Ovary (tissue), 9 donors: ENCODE data around the gene INMT. TPM values are rescaled to one million over a fixed set of nuclear protein-coding genes. Genes with fewer than 3 reads are reported as not detected.
A peak's percentile ranks its signal among the peaks of the same experiment; 100 is the strongest.

Experiments
- DNase-seq, 5 donors: peaks; one replicate each; pipeline ENCODE4 v3.0.0-alpha.2; 2019 to 2020
- H3K27ac ChIP-seq, 2 donors: fragments of 200-600 bp; one replicate each; pipeline versions ENCODE4 v1.5.1 to v1.8.0; 2019 to 2022
- H3K27me3 ChIP-seq: fragments of 200-600 bp; one replicate; pipeline ENCODE4 v1.8.0; 2022
- H3K36me3 ChIP-seq: fragments of 200-600 bp; sonication (generic); one replicate; pipeline ENCODE4 v1.5.1; 2019
- H3K4me1 ChIP-seq: one replicate; pipeline ENCODE4 v1.8.1; 2013; ENCODE audit warnings: mild to moderate bottlenecking, moderate library complexity; ENCODE audit not compliant: insufficient read depth
- H3K4me3 ChIP-seq: fragments of 200-600 bp; sonication (generic); one replicate; pipeline ENCODE4 v1.5.1; 2017
- H3K9me3 ChIP-seq, 2 donors: fragments of 200-600 bp in 1 of 2; sonication (generic) in 1 of 2; one replicate each; pipeline versions ENCODE4 v1.5.1 to v1.8.1; 2013 to 2019; ENCODE audit warnings: mild to moderate bottlenecking in 1 of 2, moderate library complexity in 1 of 2
- CTCF ChIP-seq, 3 donors: fragments of 450-650 bp in 2 of 3; fragments of 200-600 bp in 1 of 3; IDR thresholded peaks; one replicate each; pipeline versions ENCODE4 v1.5.1 to v1.8.0; 2016 to 2022; ENCODE audit warnings: antibody characterized with exemption in 3 of 3, mild to moderate bottlenecking in 1 of 3
- EP300 ChIP-seq: sonication (generic); formaldehyde crosslinking; IDR thresholded peaks from one replicate; pipeline ENCODE4 v1.6.1; 2017; ENCODE audit warnings: antibody characterized with exemption
- POLR2A ChIP-seq: fragments of 450-650 bp; IDR thresholded peaks from one replicate; pipeline ENCODE4 v1.6.1; 2017; ENCODE audit warnings: antibody characterized with exemption, mild to moderate bottlenecking, moderate library complexity
- WGBS, 3 donors: extraction: QIAGEN DNeasy Blood & Tissue Kit in 1 of 3; methylation state at CpG; one replicate each; pipeline versions ENCODE4 v1.1.5 to v1.1.7; 2013 to 2017; 5-methylcytosine and 5-hydroxymethylcytosine counted together
- intact Hi-C, 4 donors: fragments of 100-400 bp; cut with DNase I; formaldehyde crosslinking; loops; one replicate each; pipeline versions ENCODE4 v1.11.0 to v1.15.1; 2022 to 2023
- polyA plus RNA-seq, 2 donors: library from polyadenylated mRNA; stranded (reverse); fragments of 200-250 nt in 1 of 2; fragments of 350-450 nt in 1 of 2; fragmentation: Illumina TruSeq in 1 of 2; extraction: RNeasy Lipid Tissue Mini Kit (QIAGEN cat#74804) in 1 of 2; gene quantifications; one replicate each; pipeline ENCODE4 v1.2.3, GENCODE V29; 2013 to 2014
- total RNA-seq, 7 donors: library from RNA; depleted of rRNA in 2 of 7; stranded (reverse); fragments of >200 nt in 2 of 7; fragmentation: NEBNext Ultra II Directional in 3 of 7; extraction: Animal tissue kit (Norgen Biotek cat#: 25700) in 3 of 7; gene quantifications; one replicate each; pipeline versions ENCODE4 v1.1.0 to v1.2.4, GENCODE V29; 2016 to 2023
- donor health status: DM: no; HTN: no; CAD: no; lungs with moderate emphysema.
- donor health status: DM: no; HTN: no; CAD: no.
- donor health status: Bipolar disorder and iron deficiency.
- donor health status: DM: yes; HTN: yes; CAD: no.
- donor health status: DM: no; HTN: no; CAD: no.
- donor health status: DM: yes; HTN: yes; CAD: no.

The INMT gene
- total and polyA plus RNA-seq, 9 donors = 0.99 to 153 (median 37.3) TPM

- peak in 1 of 5 donors; percentile 59 for DNase-seq
- intact Hi-C loops = no loop called here
- Histone ChIP-seq H3K9me3 (no peaks in the 10 kb centered on the region), H3K36me3 (no peaks in the 10 kb centered on the region), H3K4me3 (no peak overlapping the region), H3K27ac (no peak overlapping the region), H3K4me1 (peaks cover 33% of the 10 kb centered on the region), H3K27me3 (no peaks in the 10 kb centered on the region)
- WGBS, 3 donors = 80 to 83% (median 81%) methylated on average over 22 of the region's 22 CpGs
- TF ChIP-seq EP300 = no peak
- TF ChIP-seq CTCF (IDR thresholded peaks at IDR 0.05) = no peak
- TF ChIP-seq POLR2A = no peak
Measured at GRCh38 chr7:30755384-30756154, 3.6 kb downstream of the INMT start.

- no peak for DNase-seq
- intact Hi-C loops = no loop called here
- H3K36me3 ChIP-seq = no peaks in the 10 kb centered on the region
- TF ChIP-seq CTCF (IDR thresholded peaks at IDR 0.05) (no peak), EP300 (no peak), POLR2A (no peak)
- H3K4me1 ChIP-seq = peaks cover 28% of the 10 kb centered on the region
- H3K9me3 ChIP-seq = no peaks in the 10 kb centered on the region
- no peak overlapping the region for H3K4me3 ChIP-seq
- 24 to 37% (median 36%) methylated on average over 6 of the region's 6 CpGs for WGBS, 3 donors
- peak overlapping the region in 1 of 2 donors; percentile 28 for H3K27ac ChIP-seq
- no peaks in the 10 kb centered on the region for H3K27me3 ChIP-seq
Measured at GRCh38 chr7:30757342-30757692, 5.4 kb downstream of the INMT start.

- peak in 2 of 5 donors; percentile 61 to 77 for DNase-seq
- Histone ChIP-seq H3K36me3 (no peaks in the 10 kb centered on the region), H3K27ac (peak overlapping the region; percentile 4 to 73), H3K4me1 (peaks cover 32% of the 10 kb centered on the region), H3K27me3 (no peaks in the 10 kb centered on the region), H3K9me3 (no peaks in the 10 kb centered on the region), H3K4me3 (no peak overlapping the region)
- WGBS, 3 donors = 94 to 96% (median 96%) methylated on average over 3 of the region's 3 CpGs
- TF ChIP-seq EP300 (no peak), POLR2A (no peak), CTCF (IDR thresholded peaks at IDR 0.05) (no peak)
- intact Hi-C loops = no loop called here
Measured at GRCh38 chr7:30760514-30761213, 8.7 kb downstream of the INMT start.

- WGBS, 3 donors = 41 to 48% (median 44%) methylated on average over 13 of the region's 13 CpGs
- DNase-seq = peak in 2 of 5 donors; percentile 49 to 58
- Histone ChIP-seq H3K27ac (peak overlapping the region; percentile 4 to 73), H3K27me3 (no peaks in the 10 kb centered on the region), H3K4me3 (no peak overlapping the region), H3K36me3 (no peaks in the 10 kb centered on the region), H3K9me3 (no peaks in the 10 kb centered on the region), H3K4me1 (peaks cover 31% of the 10 kb centered on the region)
- intact Hi-C loops = no loop called here
- TF ChIP-seq POLR2A = no peak
- peak; percentile 13 for TF ChIP-seq EP300
Measured at GRCh38 chr7:30761214-30762156, 9.6 kb downstream of the INMT start.
